Epithelial cell of alveolus of lung (primary cell): ENCODE data around the gene OR6C70. TPM values are rescaled to one million over a fixed set of nuclear protein-coding genes. Genes with fewer than 3 reads are reported as not detected.

Experiments
- total RNA-seq: library from RNA; depleted of rRNA; stranded (reverse); fragments of >200 nt; gene quantifications from 2 replicates; pipeline ENCODE4 v1.2.1, GENCODE V29; 2015

OR6C70 gene
- total RNA-seq = not detected in 2 replicates

DNA sequence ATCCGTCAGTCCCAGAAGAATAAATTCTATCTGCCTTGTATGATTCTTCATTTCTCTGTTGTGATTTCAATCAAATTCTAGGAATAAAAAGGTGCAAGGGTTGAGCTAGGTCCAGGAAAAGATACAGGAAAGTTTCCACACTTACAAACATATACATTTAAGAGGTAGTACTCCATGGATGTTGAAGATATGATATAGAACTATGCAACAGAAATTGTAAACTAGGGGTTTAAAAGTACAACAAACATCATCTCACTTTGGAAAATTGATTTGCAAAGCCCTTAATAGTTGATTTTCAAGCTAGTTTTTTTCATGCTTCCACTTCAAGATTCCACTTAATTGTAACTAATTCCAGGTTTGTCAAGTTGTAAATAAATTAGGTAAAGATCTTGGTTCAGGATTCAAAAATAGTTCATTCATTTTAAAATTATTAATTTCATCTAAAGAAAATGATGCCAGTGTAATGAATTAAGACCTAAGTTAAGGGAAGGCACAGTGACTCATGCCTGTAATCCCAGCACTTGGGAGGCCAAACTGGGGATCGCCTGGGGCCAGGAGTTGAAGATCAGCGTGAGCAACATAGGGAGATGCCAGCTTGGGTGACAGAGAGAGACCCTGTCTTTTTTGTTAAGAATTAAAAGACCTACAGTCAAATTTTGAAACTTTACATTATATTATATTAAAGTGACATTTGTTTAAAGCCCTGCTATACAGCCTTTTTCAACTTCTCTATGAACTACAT is at the start of gene OR6C70:
TSS of gene OR6C70 (minus strand) at position 51 of the 742 bp plus-strand sequence. CDS start at position 51, 0 bp downstream.

DNA sequence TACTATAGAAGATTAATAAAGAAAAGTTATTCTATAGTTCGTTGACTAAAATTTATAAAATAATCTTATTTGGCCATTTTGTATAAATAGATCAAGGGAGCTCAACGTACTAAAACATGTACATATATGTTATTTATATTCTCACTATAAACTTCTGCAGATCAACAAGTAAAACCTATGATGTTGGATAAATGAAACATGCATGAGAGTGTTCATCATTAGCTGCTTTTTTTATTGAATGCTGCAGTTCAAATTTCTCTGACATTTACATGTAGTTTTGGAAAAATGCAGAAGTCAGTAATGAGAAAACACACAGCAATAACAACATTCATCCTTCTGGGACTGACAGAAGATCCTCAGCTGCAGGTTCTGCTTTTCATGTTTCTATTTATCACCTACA is 22.1 kb upstream of the OR6C70 start, which contains the start of gene OR6C68:
TSS of gene OR6C68 (plus strand) at position 301 of the 400 bp plus-strand sequence. CDS start at position 301, 0 bp downstream.

DNA sequence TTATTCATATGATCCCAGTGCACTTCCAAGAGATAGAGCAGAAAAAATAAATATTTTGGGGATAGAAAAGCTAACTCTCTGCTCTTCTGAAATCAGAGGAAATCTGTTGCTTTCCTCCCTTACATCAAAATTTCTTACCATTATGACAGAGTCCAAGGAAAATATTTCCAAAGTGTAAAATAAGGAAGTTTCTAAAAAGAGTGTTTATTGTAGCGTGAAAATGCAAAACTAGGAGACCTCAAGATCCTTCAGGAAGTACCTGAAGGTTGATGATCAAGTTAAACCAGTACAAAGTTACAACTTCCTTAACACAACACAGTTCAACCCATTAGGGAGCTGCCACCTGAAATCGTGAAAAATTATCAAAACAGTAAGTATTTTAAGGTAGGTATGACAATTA is 26.2 kb downstream of the OR6C70 start, which contains the start of gene OR6C2:
TSS of gene OR6C2 (plus strand) at position 301 of the 400 bp plus-strand sequence. CDS start 8,138 bp downstream, outside the sequence.

DNA sequence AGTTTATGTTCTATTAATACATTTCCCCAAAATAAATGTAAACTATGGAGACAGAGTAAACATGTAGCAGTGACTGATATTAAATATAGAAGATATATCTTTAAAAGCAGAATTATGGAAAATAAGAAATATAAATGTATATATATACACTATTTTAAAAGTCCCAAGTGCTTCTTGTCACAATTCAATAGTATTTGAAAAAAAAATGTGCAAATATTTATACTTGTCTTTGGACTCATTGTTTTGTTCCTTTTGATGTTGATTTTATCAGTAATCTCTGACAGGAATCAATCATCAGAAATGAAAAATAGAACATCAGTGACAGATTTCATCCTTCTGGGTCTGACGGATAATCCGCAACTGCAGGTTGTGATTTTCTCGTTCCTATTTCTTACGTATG is 44.0 kb downstream of the OR6C70 start, which contains the start of gene OR6C76:
TSS of gene OR6C76 (plus strand) at position 301 of the 400 bp plus-strand sequence. CDS start at position 301, 0 bp downstream.

Other genes with a start within 250 kb of the OR6C70 start
- gene OR10A7, start 249.1 kb downstream of the OR6C70 start, total RNA-seq = not detected in 2 replicates
- not detected in 2 replicates for gene OR6C74, start 225.5 kb downstream of the OR6C70 start, total RNA-seq
- not detected in 2 replicates for gene OR6C6, start 173.6 kb downstream of the OR6C70 start, total RNA-seq
- not detected in 2 replicates for gene OR6C1, start 155.8 kb downstream of the OR6C70 start, total RNA-seq
- not detected in 2 replicates for gene OR6C3, start 139.4 kb downstream of the OR6C70 start, total RNA-seq
- not detected in 2 replicates for gene OR6C75, start 107.2 kb downstream of the OR6C70 start, total RNA-seq
- gene OR6C65, start 69.6 kb downstream of the OR6C70 start, total RNA-seq = not detected in 2 replicates
- not detected in 2 replicates for gene OR6C76, start 43.9 kb downstream of the OR6C70 start, total RNA-seq
- gene OR6C2, start 26.1 kb downstream of the OR6C70 start, total RNA-seq = not detected in 2 replicates
- not detected in 2 replicates for gene OR6C68, start 22.2 kb upstream of the OR6C70 start, total RNA-seq
- not detected in 2 replicates for gene OR6C4, start 79.5 kb upstream of the OR6C70 start, total RNA-seq
- gene OR2AP1, start 102.3 kb upstream of the OR6C70 start, total RNA-seq = not detected in 2 replicates
- not detected in 2 replicates for gene OR10P1, start 166.8 kb upstream of the OR6C70 start, total RNA-seq
- 1.0 and 5.3 TPM in 2 replicates for gene ITGA7, start 237.8 kb upstream of the OR6C70 start, total RNA-seq
- 139 and 141 TPM in 2 replicates for gene BLOC1S1, start 245.9 kb upstream of the OR6C70 start, total RNA-seq